ENCODE measurements around the gene GNB1.
A peak's percentile ranks its signal among the peaks of the same experiment; 100 is the strongest.

The GNB1 gene

GRCh38 chr1:1815606-1816281 lies 75.1 kb downstream of the GNB1 start:
- no peak for DNase-seq

GRCh38 chr1:1809489-1809888 lies 81.4 kb downstream of the GNB1 start:
- DNase-seq: no peak

GRCh38 chr1:1808206-1808605 lies 82.7 kb downstream of the GNB1 start:
- DNase-seq: no peak

GRCh38 chr1:1806890-1807289 lies 84.0 kb downstream of the GNB1 start:
- DNase-seq: no peak

GRCh38 chr1:1804301-1804700 lies 86.6 kb downstream of the GNB1 start:
- DNase-seq: no peak

GRCh38 chr1:1802871-1803270 lies 88.0 kb downstream of the GNB1 start:
- DNase-seq: no peak

- DNase-seq: no peak
Measured at GRCh38 chr1:1799716-1800115, 91.2 kb downstream of the GNB1 start.

- DNase-seq: no peak
Measured at GRCh38 chr1:1797731-1798341, 93.1 kb downstream of the GNB1 start.

GRCh38 chr1:1796466-1796865 lies 94.4 kb downstream of the GNB1 start:
- no peak for DNase-seq

GRCh38 chr1:1794999-1795398 lies 95.9 kb downstream of the GNB1 start:
- DNase-seq: no peak

- DNase-seq: no peak
Measured at GRCh38 chr1:1793481-1794244, 97.2 kb downstream of the GNB1 start.

GRCh38 chr1:1788646-1789431 lies 102.0 kb downstream of the GNB1 start:
- no peak for DNase-seq

- no peak for DNase-seq
Measured at GRCh38 chr1:1788136-1788535, 102.8 kb downstream of the GNB1 start.

- no peak for DNase-seq
Measured at GRCh38 chr1:1786836-1787605, 103.9 kb downstream of the GNB1 start.

GRCh38 chr1:1785666-1786065 lies 105.2 kb downstream of the GNB1 start:
- DNase-seq: no peak

- DNase-seq: no peak
Measured at GRCh38 chr1:1784933-1785332, 106.0 kb downstream of the GNB1 start.

GRCh38 chr1:1783320-1783719 lies 107.6 kb downstream of the GNB1 start:
- DNase-seq: no peak

GRCh38 chr1:1782399-1783221 lies 108.3 kb downstream of the GNB1 start:
- DNase-seq: peak; percentile 70

- no peak for DNase-seq
Measured at GRCh38 chr1:1781526-1781903, 109.4 kb downstream of the GNB1 start.

GRCh38 chr1:1780598-1781525 lies 110.0 kb downstream of the GNB1 start:
- DNase-seq: no peak
